HCT116 (cell line): ENCODE data around the gene SMARCAD1. TPM values are rescaled to one million over a fixed set of nuclear protein-coding genes. Genes with fewer than 3 reads are reported as not detected.

Experiments
- ATAC-seq: fragments of 200-7000 bp; cut with Tn5 transposase; 2 replicates; pipeline ENCODE4 v1.9.1; 2020; ENCODE audit warnings: mild to moderate bottlenecking, moderate library complexity
- BruUV-seq: library from RNA; stranded (reverse); fragments of 400-500 nt; replicated peaks from 2 replicates; lab custom pipeline; 2021; lab: Mats Ljungman, UMichigan
- CTCF ChIA-PET: fragments of 300-600 bp; sonication (Branson Sonifier 250); formaldehyde crosslinking; loops from one replicate; lab custom pipeline; 2021; ENCODE audit warnings: antibody characterized with exemption; lab: Charles Lee
- POLR2A ChIA-PET: fragments of 300-600, 350-600 bp; sonication (Branson Sonifier 250); formaldehyde crosslinking; loops from one replicate; lab custom pipeline; 2021; ENCODE audit warnings: antibody characterized with exemption; lab: Charles Lee
- RAD21 ChIA-PET, 2 experiments: fragments of 300-600 bp; sonication (Branson Sonifier 250); formaldehyde crosslinking; loops; one replicate each; lab custom pipeline; 2023; ENCODE audit warnings: low total read pairs in 2 of 2; ENCODE audit not compliant: uncharacterized antibody in 2 of 2, unreplicated experiment in 2 of 2, low non-redundant PET in 1 of 2; lab: Charles Lee
- DNase-seq: peaks from one replicate; pipeline ENCODE4 v3.0.0-alpha.2; 2010; ENCODE audit warnings: low read depth, low spot score
- H2AFZ ChIP-seq: fragments of 200-600 bp; shearing (Covaris generic), sonication (generic); 2 replicates; pipeline ENCODE4 v1.6.1; 2017; ENCODE audit warnings: low read depth, mixed run types, mixed read lengths, antibody characterized with exemption, low read length; ENCODE audit not compliant: poor library complexity, severe bottlenecking
- H3K27ac ChIP-seq: 2 replicates; pipeline ENCODE4 v1.5.1; 2012; ENCODE audit warnings: low read depth, low read length
- H3K27me3 ChIP-seq: fragments of 200-600 bp; sonication (generic); 2 replicates; pipeline ENCODE4 v1.6.1; 2016; ENCODE audit warnings: mixed run types, low read length, mixed read lengths; ENCODE audit not compliant: insufficient read depth
- H3K36me3 ChIP-seq, 2 experiments: fragments of 200-500 bp in 1 of 2; fragments of 200-600 bp in 1 of 2; sonication (Bioruptor generic) in 1 of 2; sonication (generic) in 1 of 2; 2 replicates each; pipeline versions ENCODE4 v1.5.1 to v1.6.1; 2014 to 2016; ENCODE audit warnings: low read length in 2 of 2, inconsistent platforms in 1 of 2, mixed read lengths in 1 of 2, mixed run types in 1 of 2; ENCODE audit not compliant: insufficient read depth in 2 of 2, control insufficient read depth in 1 of 2
- H3K4me1 ChIP-seq, 2 experiments: fragments of 200-600 bp in 1 of 2; sonication (generic) in 1 of 2; 2 replicates each; pipeline versions ENCODE4 v1.5.1 to v1.6.1; 2012 to 2017; ENCODE audit warnings: low read length in 2 of 2, inconsistent platforms in 1 of 2, mild to moderate bottlenecking in 1 of 2, mixed read lengths in 1 of 2, mixed run types in 1 of 2, moderate library complexity in 1 of 2; ENCODE audit not compliant: insufficient read depth in 2 of 2, control insufficient read depth in 1 of 2
- H3K4me2 ChIP-seq: fragments of 200-600 bp; sonication (generic); 2 replicates; pipeline ENCODE4 v1.6.1; 2017; ENCODE audit warnings: mixed run types, low read length, mixed read lengths
- H3K4me3 ChIP-seq, 2 experiments: fragments of 200-600 bp in 1 of 2; sonication (generic) in 1 of 2; replicated peaks in 1 of 2; 2 replicates each; pipeline ENCODE4 v1.5.1; 2011 to 2016; ENCODE audit warnings: low read length in 2 of 2, control low read depth in 1 of 2, low read depth in 1 of 2, mild to moderate bottlenecking in 1 of 2, mixed read lengths in 1 of 2, mixed run types in 1 of 2
- H3K79me2 ChIP-seq: fragments of 200-600 bp; sonication (generic); 2 replicates; pipeline ENCODE4 v1.6.1; 2017; ENCODE audit warnings: mild to moderate bottlenecking, mixed run types, low read length, moderate library complexity, mixed read lengths; ENCODE audit not compliant: insufficient read depth
- H3K9ac ChIP-seq: fragments of 200-600 bp; sonication (generic); 2 replicates; pipeline ENCODE4 v1.6.1; 2016; ENCODE audit warnings: low read length, mixed read lengths
- H3K9me2 ChIP-seq: fragments of 200-600 bp; sonication (generic), shearing (Covaris generic); 2 replicates; pipeline ENCODE4 v1.6.1; 2017; ENCODE audit warnings: mixed run types, mild to moderate bottlenecking, moderate library complexity; ENCODE audit not compliant: insufficient read depth
- H3K9me3 ChIP-seq, 2 experiments: fragments of 200-500 bp in 1 of 2; fragments of 200-600 bp in 1 of 2; sonication (Bioruptor generic) in 1 of 2; sonication (generic) in 1 of 2; 2 replicates each; pipeline ENCODE4 v1.6.1; 2014 to 2017; ENCODE audit warnings: low read length in 2 of 2, mixed read lengths in 2 of 2, inconsistent platforms in 1 of 2, low read depth in 1 of 2, mild to moderate bottlenecking in 1 of 2, mixed run types in 1 of 2, moderate library complexity in 1 of 2; ENCODE audit not compliant: control insufficient read depth in 1 of 2, insufficient read depth in 1 of 2
- H4K20me1 ChIP-seq: fragments of 200-600 bp; sonication (generic), shearing (Covaris generic); 2 replicates; pipeline ENCODE4 v1.6.1; 2017; ENCODE audit warnings: mixed run types, mild to moderate bottlenecking, moderate library complexity; ENCODE audit not compliant: insufficient read depth
- CEBPB ChIP-seq: IDR thresholded peaks from 2 replicates; pipeline ENCODE4 v1.6.1; 2012; ENCODE audit warnings: low read depth
- EGR1 ChIP-seq: IDR thresholded peaks from 2 replicates; pipeline ENCODE4 v1.6.1; 2012; ENCODE audit warnings: low read depth
- ELF1 ChIP-seq: IDR thresholded peaks from 2 replicates; pipeline ENCODE4 v1.6.1; 2012; ENCODE audit warnings: low read depth, borderline replicate concordance
- EZH2 ChIP-seq: fragments of 200-600 bp; sonication (generic); IDR thresholded peaks from 2 replicates; pipeline ENCODE4 v1.6.1; 2017; ENCODE audit warnings: antibody characterized with exemption, mixed run types
- FOSL1 ChIP-seq: IDR thresholded peaks from 2 replicates; pipeline ENCODE4 v1.6.1; 2012; ENCODE audit warnings: low read depth
- JUND ChIP-seq: IDR thresholded peaks from 2 replicates; pipeline ENCODE4 v1.6.1; 2012
- POLR2A ChIP-seq: IDR thresholded peaks from 2 replicates; pipeline ENCODE4 v1.7.0; 2011; ENCODE audit warnings: borderline replicate concordance; ENCODE audit not compliant: insufficient read depth, insufficient read length; ENCODE audit errors: extremely low read depth
- POLR2AphosphoS5 ChIP-seq: IDR thresholded peaks from 2 replicates; pipeline ENCODE4 v1.6.1; 2011; ENCODE audit warnings: mild to moderate bottlenecking, low read depth, low read length, moderate library complexity
- RAD21 ChIP-seq: IDR thresholded peaks from 2 replicates; pipeline ENCODE4 v1.6.1; 2012; ENCODE audit warnings: low read depth, mild to moderate bottlenecking
- REST ChIP-seq: IDR thresholded peaks from 2 replicates; pipeline ENCODE4 v1.6.1; 2012; ENCODE audit warnings: low read depth
- SIN3A ChIP-seq: IDR thresholded peaks from 2 replicates; pipeline ENCODE4 v1.6.1; 2012; ENCODE audit warnings: low read depth
- SP1 ChIP-seq: IDR thresholded peaks from 2 replicates; pipeline ENCODE4 v1.6.1; 2012; ENCODE audit warnings: low read depth
- SRF ChIP-seq: IDR thresholded peaks from 2 replicates; pipeline ENCODE4 v1.6.1; 2012; ENCODE audit warnings: low read depth
- TCF7L2 ChIP-seq: IDR thresholded peaks from 2 replicates; pipeline ENCODE4 v1.7.0; 2011; ENCODE audit warnings: borderline replicate concordance, inconsistent platforms; ENCODE audit not compliant: insufficient read depth, insufficient read length; ENCODE audit errors: extremely low read depth
- YY1 ChIP-seq: IDR thresholded peaks from 2 replicates; pipeline ENCODE4 v1.6.1; 2011; ENCODE audit warnings: low read length, low read depth, moderate library complexity, mild to moderate bottlenecking; ENCODE audit not compliant: insufficient replicate concordance; ENCODE audit errors: extremely low read depth
- ZNF274 ChIP-seq: fragments of 200-500 bp; sonication (Bioruptor generic); IDR thresholded peaks from 2 replicates; pipeline ENCODE4 v1.6.1; 2014; ENCODE audit warnings: mild to moderate bottlenecking, low read depth, low read length, inconsistent platforms
- intact Hi-C: fragments of 100-400 bp; cut with micrococcal nuclease; formaldehyde crosslinking; loops from 2 replicates; pipeline ENCODE4 v1.10.0; 2022
- total RNA-seq: library from RNA; stranded (reverse); gene quantifications from one replicate; pipeline ENCODE4 v1.2.1, GENCODE V29; 2021; ENCODE audit not compliant: unreplicated experiment

The SMARCAD1 gene
- total RNA-seq, 1 experiment from 2014 or later, result 33.6 TPM

- no TSS peak for BruUV-seq
- intact Hi-C loops, result no loop called here
- ATAC-seq, result no peak
Observed at GRCh38 chr4:94228493-94229216, 21.0 kb downstream of the SMARCAD1 start.

More at GRCh38 chr4:94228493-94229216, 21.0 kb downstream of the SMARCAD1 start:
- Histone ChIP-seq H3K27me3 (no peaks in the 10 kb centered on the region), H3K27ac (no peak overlapping the region), H3K4me3 (no peak overlapping the region), H3K9ac (no peak overlapping the region), H3K4me1 (no peaks in the 10 kb centered on the region), H2AFZ (no peak overlapping the region), H3K36me3 (peaks cover 0 to 7% of the 10 kb centered on the region in 2 experiments; a peak in 2 of 4 replicates), H4K20me1 (peaks cover 12% of the 10 kb centered on the region; the same call in 1 of the 2 replicates), H3K4me2 (no peak overlapping the region), H3K79me2 (peaks cover 92% of the 10 kb centered on the region), H3K9me3 (no peaks in the 10 kb centered on the region), H3K9me2 (no peaks in the 10 kb centered on the region)
- CTCF ChIA-PET, result no interaction called here
- RAD21 ChIA-PET, result no interaction called here
- no peak for DNase-seq
- TF ChIP-seq CEBPB (no peak), FOSL1 (no peak), REST (no peak), TCF7L2 (no peak), SIN3A (no peak), EZH2 (no peak), ZNF274 (no peak), YY1 (no peak), RAD21 (no peak), EGR1 (no peak), ELF1 (no peak), POLR2AphosphoS5 (no peak), JUND (no peak), SP1 (no peak), SRF (no peak), POLR2A (no peak)
- POLR2A ChIA-PET, result no interaction called here
